ENCODE results near the gene MYL3.

MYL3 gene

GRCh38 chr3:46904303-46905212 is 41.3 kb upstream of the MYL3 start:
- POLR2A ChIA-PET: no interaction called here
- CTCF ChIA-PET: interaction anchor here (1.1 to 13.0 kb wide), 4 partner anchors 9 to 197 kb away, joined by 3 to 161 read pairs (median 10); no protein-coding TSS in a partner anchor
- H3K4me3 ChIP-seq (ENCODE audit: low read depth, low read length): no peak overlapping the region
- no peak for DNase-seq (ENCODE audit: low read depth, low spot score)
- no peak for TF ChIP-seq CTCF (IDR thresholded peaks at IDR 0.05; ENCODE audit: insufficient read depth, low read length, missing control alignments)

GRCh38 chr3:46903341-46904302 is 40.4 kb upstream of the MYL3 start:
- CTCF ChIA-PET: interaction anchor here (1.1 to 13.0 kb wide), 4 partner anchors 8 to 196 kb away, joined by 3 to 161 read pairs (median 10); no protein-coding TSS in a partner anchor
- POLR2A ChIA-PET: no interaction called here
- no peak overlapping the region for H3K4me3 ChIP-seq (ENCODE audit: low read depth, low read length)
- no peak for DNase-seq (ENCODE audit: low read depth, low spot score)
- TF ChIP-seq CTCF (IDR thresholded peaks at IDR 0.05; ENCODE audit: insufficient read depth, low read length, missing control alignments): no peak

- no peak for DNase-seq (ENCODE audit: low read depth, low spot score)
- TF ChIP-seq CTCF (IDR thresholded peaks at IDR 0.05; ENCODE audit: insufficient read depth, low read length, missing control alignments): no peak
- ChIA-PET POLR2A (no interaction called here), CTCF (interaction anchor here (1.7 to 13.0 kb wide), 3 partner anchors 10 to 194 kb away, joined by 5 to 161 read pairs (median 21); no protein-coding TSS in a partner anchor)
- H3K4me3 ChIP-seq (ENCODE audit: low read depth, low read length): no peak overlapping the region
These were observed 39.0 kb upstream of the MYL3 start for GRCh38 chr3:46902188-46902631.

- POLR2A ChIA-PET: interaction anchor here (0.6 kb wide), 1 partner anchor 479 kb away, joined by 3 read pairs; the partner anchor contains the start of gene PTPN23
- no peak for DNase-seq (ENCODE audit: low read depth, low spot score)
- TF ChIP-seq CTCF (IDR thresholded peaks at IDR 0.05; ENCODE audit: insufficient read depth, low read length, missing control alignments): no peak
- CTCF ChIA-PET: interaction anchor here (1.7 to 13.0 kb wide), 5 partner anchors 8 to 199 kb away, joined by 5 to 161 read pairs (median 19); no protein-coding TSS in a partner anchor
- H3K4me3 ChIP-seq (ENCODE audit: low read depth, low read length): no peak overlapping the region
These were observed 38.4 kb upstream of the MYL3 start for GRCh38 chr3:46901591-46902187.

GRCh38 chr3:46901061-46901460 is 37.8 kb upstream of the MYL3 start:
- no peak for TF ChIP-seq CTCF (IDR thresholded peaks at IDR 0.05; ENCODE audit: insufficient read depth, low read length, missing control alignments)
- CTCF ChIA-PET: interaction anchor here (0.7 to 13.0 kb wide), 6 partner anchors 8 to 198 kb away, joined by 3 to 161 read pairs (median 12); no protein-coding TSS in a partner anchor
- no peak for DNase-seq (ENCODE audit: low read depth, low spot score)
- POLR2A ChIA-PET: no interaction called here
- H3K4me3 ChIP-seq (ENCODE audit: low read depth, low read length): no peak overlapping the region

All from AG04449 (cell line).